ENCODE results near the gene IFNE. TPM values are rescaled to one million over a fixed set of nuclear protein-coding genes. Genes with fewer than 3 reads are reported as not detected.

Gene IFNE
- total RNA-seq, 1 experiment from 2014 or later = not detected

DNA sequence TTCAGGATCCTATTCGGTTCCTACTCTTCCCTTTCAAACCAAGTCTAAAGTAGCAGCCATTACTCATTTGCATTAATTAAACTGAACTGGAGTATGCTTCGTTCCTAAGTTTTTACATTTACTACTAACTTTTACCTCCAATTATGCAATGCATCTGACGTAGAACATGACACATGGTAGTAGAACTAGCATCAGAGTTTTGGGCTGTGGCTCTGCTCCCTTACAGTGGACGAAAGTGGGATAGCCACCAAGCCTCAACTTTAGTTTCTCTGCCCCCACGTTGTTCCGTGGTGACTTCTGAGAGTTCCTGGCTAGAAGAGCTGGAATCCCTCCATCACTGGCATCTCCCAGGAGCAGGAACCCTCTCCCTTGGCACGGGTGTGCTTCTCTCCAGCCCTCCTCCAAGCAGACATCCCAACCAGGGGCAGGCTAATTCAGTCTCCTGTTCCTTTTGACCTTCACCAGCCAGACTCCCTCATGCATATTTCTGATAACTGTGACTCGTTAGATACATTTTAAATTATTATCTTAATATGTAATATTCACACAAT is 2.9 kb downstream of the IFNE start:
- Histone ChIP-seq H3K79me2 (ENCODE audit: insufficient read depth, low read length) (no peaks in the 10 kb centered on the region), H3K14ac (ENCODE audit: insufficient read depth, low read length) (no peak overlapping the region), H2BK5ac (ENCODE audit: insufficient read length, low read length) (no peak overlapping the region), H2BK120ac (ENCODE audit: low read depth, low read length, poor library complexity, severe bottlenecking) (no peak overlapping the region), H4K91ac (ENCODE audit: insufficient read length, low read depth, low read length) (no peak overlapping the region), H3K79me1 (ENCODE audit: insufficient read depth, low read depth, low read length, poor library complexity, severe bottlenecking) (no peaks in the 10 kb centered on the region), H2AK5ac (ENCODE audit: insufficient read length, low read length) (no peak overlapping the region), H2BK12ac (ENCODE audit: insufficient read length, low read depth, low read length) (no peak overlapping the region), H2BK15ac (ENCODE audit: low read depth, low read length) (no peak overlapping the region), H3K23me2 (ENCODE audit: insufficient read length, low read depth, low read length, poor library complexity, severe bottlenecking) (no peaks in the 10 kb centered on the region), H3K27me3 (ENCODE audit: insufficient read depth, low read length) (no peaks in the 10 kb centered on the region), H3K18ac (ENCODE audit: insufficient read length, low read depth, low read length) (no peak overlapping the region), H3K4me1 (ENCODE audit: insufficient read depth, low read length) (no peaks in the 10 kb centered on the region), H3K4ac (ENCODE audit: low read depth, low read length) (no peak overlapping the region), H2AFZ (ENCODE audit: low read length) (no peak overlapping the region), H3K9me3 (ENCODE audit: control insufficient read depth, low read depth, low read length) (no peaks in the 10 kb centered on the region), H3K56ac (ENCODE audit: insufficient read length, low read depth, low read length) (no peak overlapping the region), H3K27ac (ENCODE audit: insufficient read length, low read depth, low read length) (no peak overlapping the region), H4K5ac (ENCODE audit: insufficient read length, low read depth, low read length) (no peak overlapping the region), H4K20me1 (ENCODE audit: control insufficient read depth, insufficient read depth, insufficient read length) (no peaks in the 10 kb centered on the region), H2BK20ac (ENCODE audit: low read depth, low read length, poor library complexity, severe bottlenecking) (no peak overlapping the region), H3K23ac (ENCODE audit: insufficient read length, low read depth, low read length) (no peak overlapping the region), H3T11ph (ENCODE audit: low read length) (no peak overlapping the region), H3K4me2 (ENCODE audit: insufficient read depth, insufficient read length, low read length) (no peak overlapping the region), H4K8ac (replicated peaks; ENCODE audit: insufficient read length, low read depth, low read length) (no peak overlapping the region), H3K9ac (ENCODE audit: extremely low read depth, insufficient read length, low read length) (no peak overlapping the region)
- no peaks in the 10 kb centered on the region for H3K27me3 Mint-ChIP-seq (ENCODE audit: low read depth)
- H3K9me3 Mint-ChIP-seq = no peaks in the 10 kb centered on the region
- H3K36me3 Mint-ChIP-seq (ENCODE audit: insufficient read depth in 1 of 3, low read depth in 3 of 3) = no peaks in the 10 kb centered on the region
- no peaks in the 10 kb centered on the region for H3K4me1 Mint-ChIP-seq
- H3K27ac Mint-ChIP-seq = no peak overlapping the region
- no peak overlapping the region for H3K4me3 Mint-ChIP-seq
- TF ChIP-seq, protein P1, sequence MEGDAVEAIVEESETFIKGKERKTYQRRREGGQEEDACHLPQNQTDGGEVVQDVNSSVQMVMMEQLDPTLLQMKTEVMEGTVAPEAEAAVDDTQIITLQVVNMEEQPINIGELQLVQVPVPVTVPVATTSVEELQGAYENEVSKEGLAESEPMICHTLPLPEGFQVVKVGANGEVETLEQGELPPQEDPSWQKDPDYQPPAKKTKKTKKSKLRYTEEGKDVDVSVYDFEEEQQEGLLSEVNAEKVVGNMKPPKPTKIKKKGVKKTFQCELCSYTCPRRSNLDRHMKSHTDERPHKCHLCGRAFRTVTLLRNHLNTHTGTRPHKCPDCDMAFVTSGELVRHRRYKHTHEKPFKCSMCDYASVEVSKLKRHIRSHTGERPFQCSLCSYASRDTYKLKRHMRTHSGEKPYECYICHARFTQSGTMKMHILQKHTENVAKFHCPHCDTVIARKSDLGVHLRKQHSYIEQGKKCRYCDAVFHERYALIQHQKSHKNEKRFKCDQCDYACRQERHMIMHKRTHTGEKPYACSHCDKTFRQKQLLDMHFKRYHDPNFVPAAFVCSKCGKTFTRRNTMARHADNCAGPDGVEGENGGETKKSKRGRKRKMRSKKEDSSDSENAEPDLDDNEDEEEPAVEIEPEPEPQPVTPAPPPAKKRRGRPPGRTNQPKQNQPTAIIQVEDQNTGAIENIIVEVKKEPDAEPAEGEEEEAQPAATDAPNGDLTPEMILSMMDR (conservative IDR thresholded peaks at IDR 0.05) = no peak
- no peak for DNase-seq
- WGBS (ENCODE audit: extremely low coverage, insufficient read length, low lambda C conversion rate) = no CpG with 5 or more reads among the region's 8 CpGs
